GM23338 (cell line): ENCODE measurements around the gene CPLANE2.

ENCODE experiments used
- CREB1 ChIP-seq: fragments of 250-450 bp; sonication (Bioruptor Pico); IDR thresholded peaks from 2 replicates; pipeline ENCODE4 v1.5.0; 2020; ENCODE audit warnings: low read depth, mild to moderate bottlenecking, moderate library complexity
- EZH2phosphoT487 ChIP-seq: fragments of 200-600 bp; sonication (generic); IDR thresholded peaks from one replicate; pipeline ENCODE4 v1.8.1; 2018; ENCODE audit warnings: antibody characterized with exemption; ENCODE audit not compliant: unreplicated experiment
- JUNB ChIP-seq: IDR thresholded peaks from one replicate; pipeline ENCODE4 v1.6.1; 2016; ENCODE audit warnings: antibody characterized with exemption; ENCODE audit not compliant: unreplicated experiment
- POLR2AphosphoS5 ChIP-seq: IDR thresholded peaks from 2 replicates; pipeline ENCODE4 v1.6.1; 2016; ENCODE audit warnings: antibody characterized with exemption, low read depth
- TF ChIP-seq, protein P1 (sequence below), 2 experiments: fragments of 200-600 bp in 1 of 2; sonication (generic) in 1 of 2; conservative IDR thresholded peaks; 2 replicates each; pipeline versions ENCODE4 v1.5.1 to v1.6.1; 2016 to 2017; ENCODE audit warnings: antibody characterized with exemption in 2 of 2, low read depth in 2 of 2, mild to moderate bottlenecking in 2 of 2, moderate library complexity in 1 of 2
- TF ChIP-seq, protein P2 (sequence below): IDR thresholded peaks from one replicate; pipeline ENCODE4 v1.6.1; 2018; ENCODE audit warnings: antibody characterized with exemption; ENCODE audit not compliant: unreplicated experiment

DNA sequence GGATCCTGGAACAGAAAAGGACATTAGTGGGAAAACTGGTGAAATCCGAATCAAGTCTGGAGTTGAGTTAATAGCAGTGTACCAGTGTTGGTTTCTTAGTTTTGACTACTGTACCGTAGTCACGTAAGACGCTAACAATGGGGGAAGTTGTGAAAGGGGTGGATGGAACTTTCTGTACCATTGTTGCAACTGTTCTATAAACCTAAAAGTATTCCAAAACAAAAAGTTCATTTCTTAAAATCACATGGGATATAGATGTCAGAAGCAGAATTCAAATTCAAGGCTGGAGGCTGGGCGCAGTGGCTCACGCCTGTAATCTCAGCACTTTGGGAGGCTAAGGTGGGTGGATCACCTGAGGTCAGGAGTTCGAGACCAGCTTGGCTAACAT, 41.5 kb downstream of the CPLANE2 start:
- TF ChIP-seq, protein P1, sequence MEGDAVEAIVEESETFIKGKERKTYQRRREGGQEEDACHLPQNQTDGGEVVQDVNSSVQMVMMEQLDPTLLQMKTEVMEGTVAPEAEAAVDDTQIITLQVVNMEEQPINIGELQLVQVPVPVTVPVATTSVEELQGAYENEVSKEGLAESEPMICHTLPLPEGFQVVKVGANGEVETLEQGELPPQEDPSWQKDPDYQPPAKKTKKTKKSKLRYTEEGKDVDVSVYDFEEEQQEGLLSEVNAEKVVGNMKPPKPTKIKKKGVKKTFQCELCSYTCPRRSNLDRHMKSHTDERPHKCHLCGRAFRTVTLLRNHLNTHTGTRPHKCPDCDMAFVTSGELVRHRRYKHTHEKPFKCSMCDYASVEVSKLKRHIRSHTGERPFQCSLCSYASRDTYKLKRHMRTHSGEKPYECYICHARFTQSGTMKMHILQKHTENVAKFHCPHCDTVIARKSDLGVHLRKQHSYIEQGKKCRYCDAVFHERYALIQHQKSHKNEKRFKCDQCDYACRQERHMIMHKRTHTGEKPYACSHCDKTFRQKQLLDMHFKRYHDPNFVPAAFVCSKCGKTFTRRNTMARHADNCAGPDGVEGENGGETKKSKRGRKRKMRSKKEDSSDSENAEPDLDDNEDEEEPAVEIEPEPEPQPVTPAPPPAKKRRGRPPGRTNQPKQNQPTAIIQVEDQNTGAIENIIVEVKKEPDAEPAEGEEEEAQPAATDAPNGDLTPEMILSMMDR (conservative IDR thresholded peaks at IDR 0.05; ENCODE audit: low read depth in 2 of 2): no peak
- no peak for TF ChIP-seq EZH2phosphoT487
- TF ChIP-seq POLR2AphosphoS5: no peak
- TF ChIP-seq, protein P2, sequence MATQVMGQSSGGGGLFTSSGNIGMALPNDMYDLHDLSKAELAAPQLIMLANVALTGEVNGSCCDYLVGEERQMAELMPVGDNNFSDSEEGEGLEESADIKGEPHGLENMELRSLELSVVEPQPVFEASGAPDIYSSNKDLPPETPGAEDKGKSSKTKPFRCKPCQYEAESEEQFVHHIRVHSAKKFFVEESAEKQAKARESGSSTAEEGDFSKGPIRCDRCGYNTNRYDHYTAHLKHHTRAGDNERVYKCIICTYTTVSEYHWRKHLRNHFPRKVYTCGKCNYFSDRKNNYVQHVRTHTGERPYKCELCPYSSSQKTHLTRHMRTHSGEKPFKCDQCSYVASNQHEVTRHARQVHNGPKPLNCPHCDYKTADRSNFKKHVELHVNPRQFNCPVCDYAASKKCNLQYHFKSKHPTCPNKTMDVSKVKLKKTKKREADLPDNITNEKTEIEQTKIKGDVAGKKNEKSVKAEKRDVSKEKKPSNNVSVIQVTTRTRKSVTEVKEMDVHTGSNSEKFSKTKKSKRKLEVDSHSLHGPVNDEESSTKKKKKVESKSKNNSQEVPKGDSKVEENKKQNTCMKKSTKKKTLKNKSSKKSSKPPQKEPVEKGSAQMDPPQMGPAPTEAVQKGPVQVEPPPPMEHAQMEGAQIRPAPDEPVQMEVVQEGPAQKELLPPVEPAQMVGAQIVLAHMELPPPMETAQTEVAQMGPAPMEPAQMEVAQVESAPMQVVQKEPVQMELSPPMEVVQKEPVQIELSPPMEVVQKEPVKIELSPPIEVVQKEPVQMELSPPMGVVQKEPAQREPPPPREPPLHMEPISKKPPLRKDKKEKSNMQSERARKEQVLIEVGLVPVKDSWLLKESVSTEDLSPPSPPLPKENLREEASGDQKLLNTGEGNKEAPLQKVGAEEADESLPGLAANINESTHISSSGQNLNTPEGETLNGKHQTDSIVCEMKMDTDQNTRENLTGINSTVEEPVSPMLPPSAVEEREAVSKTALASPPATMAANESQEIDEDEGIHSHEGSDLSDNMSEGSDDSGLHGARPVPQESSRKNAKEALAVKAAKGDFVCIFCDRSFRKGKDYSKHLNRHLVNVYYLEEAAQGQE: no peak
- TF ChIP-seq JUNB: no peak
- no peak for TF ChIP-seq CREB1 (CRISPR knock-in tag)
